HL-60/S4 treated with phorbol 12-myristate 13-acetate at 8.2 ng/mL for 4 days and 3 days (cell line): Measurements from ENCODE around the gene EPB41L3.

Experiments used
- in situ Hi-C: fragments of 300-500 bp; cut with MboI; formaldehyde crosslinking; loops from 2 replicates; pipeline ENCODE4 v1.15.0; 2022; ENCODE audit warnings: low sequenced_read_pairs

EPB41L3 gene

GRCh38 chr18:5419030-5419429, 124.8 kb downstream of the EPB41L3 start:
- in situ Hi-C loops: no loop called here

DNA sequence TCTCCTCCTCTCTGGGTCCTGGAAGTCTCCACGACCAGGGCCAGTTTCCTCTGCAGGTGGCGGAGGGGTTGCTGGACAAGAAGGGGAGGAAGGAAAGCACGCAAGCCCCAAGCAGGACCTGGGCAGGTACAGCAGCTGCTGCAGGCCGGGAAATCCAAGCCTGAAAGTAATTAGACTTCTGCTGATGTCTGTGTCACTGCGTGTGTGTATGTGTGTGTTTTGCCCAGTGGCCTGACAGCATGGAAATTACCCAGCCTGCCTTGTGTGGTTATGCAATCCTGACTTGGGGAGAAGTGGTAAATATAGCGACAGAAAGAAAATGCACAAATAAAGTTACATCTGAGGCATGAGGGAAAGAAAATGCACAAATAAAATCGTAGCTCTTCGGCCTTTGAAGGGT, 126.5 kb downstream of the EPB41L3 start:
- in situ Hi-C loops: no loop called here

DNA sequence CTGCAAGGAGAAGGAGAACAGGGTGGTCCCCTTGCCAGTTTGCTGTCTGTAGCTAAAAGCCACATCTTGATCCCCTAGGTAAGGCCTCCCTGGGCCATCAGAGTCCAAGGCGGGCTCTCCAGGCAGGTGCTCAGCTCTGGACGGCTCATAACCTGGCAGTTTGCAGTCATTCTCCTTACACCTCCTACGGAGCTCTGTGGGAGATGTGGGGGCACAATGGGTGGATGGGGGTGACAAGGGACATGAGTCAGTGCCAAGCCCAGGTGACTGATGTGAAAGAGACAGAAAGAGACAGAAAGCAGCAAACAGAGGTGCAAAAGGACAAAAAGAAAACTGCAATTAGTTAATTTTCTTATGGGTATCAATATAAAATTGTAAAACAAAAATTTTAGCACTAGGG, 127.7 kb downstream of the EPB41L3 start:
- in situ Hi-C loops: no loop called here

DNA sequence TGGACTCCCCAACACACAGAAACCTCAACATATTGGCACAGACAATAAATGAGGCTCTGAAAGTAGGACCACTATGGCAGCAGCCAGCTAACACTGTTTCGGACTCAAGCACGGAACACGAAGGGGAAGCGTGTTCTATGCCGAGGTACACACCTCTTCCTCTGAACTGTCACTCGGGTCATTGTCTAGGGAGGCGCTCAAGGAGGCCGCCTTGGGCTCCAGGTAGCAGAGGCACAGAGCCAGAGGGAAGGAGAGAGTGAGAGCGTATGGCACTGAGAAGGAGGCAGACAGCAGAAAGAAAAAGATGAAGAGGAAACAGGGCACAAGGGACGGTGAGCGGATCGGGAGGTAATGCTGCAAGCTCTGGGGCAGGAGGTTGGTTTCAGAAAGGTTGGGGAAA, 128.1 kb downstream of the EPB41L3 start:
- in situ Hi-C loops: no loop called here

DNA sequence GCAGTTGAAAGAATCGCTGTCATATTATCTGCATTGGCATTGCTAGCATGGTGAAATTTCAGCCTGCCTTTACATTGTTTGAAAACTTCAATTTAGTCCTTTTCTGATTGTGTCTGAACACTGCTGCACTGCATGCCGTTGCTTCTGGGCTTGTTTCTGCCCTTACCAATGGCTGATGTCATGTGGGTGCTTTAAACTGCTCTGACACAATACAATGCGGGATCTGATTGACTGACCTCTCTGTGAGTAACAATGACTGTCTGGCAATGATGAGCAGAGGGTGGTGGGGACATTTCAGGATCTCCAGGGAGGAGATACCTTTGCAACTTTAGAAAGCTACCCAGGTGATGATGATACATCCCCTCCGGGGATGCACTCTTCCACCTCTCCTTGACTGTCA, 128.8 kb downstream of the EPB41L3 start:
- in situ Hi-C loops: no loop called here

DNA sequence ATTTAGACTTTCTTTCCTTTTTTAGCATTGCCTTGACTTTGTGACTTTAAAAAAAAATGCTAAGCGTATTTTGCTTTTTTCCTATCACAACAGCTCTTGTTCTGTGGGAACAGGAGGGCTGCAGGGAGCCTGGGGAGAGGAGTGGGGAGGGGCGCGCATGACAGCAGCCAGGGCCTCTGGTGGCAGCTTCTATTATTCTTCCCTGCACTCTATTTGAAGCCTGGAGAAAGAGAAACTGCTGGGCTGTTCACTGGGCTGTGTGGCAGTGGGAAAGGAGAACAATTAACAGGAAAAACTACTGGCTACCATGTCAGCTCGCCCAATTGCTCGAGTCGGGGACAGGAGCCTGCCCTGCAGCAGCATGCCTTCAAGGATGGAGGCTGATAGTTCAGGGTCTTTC, 129.3 kb downstream of the EPB41L3 start:
- in situ Hi-C loops: no loop called here

GRCh38 chr18:5413447-5413846, 130.3 kb downstream of the EPB41L3 start:
- in situ Hi-C loops: no loop called here

GRCh38 chr18:5410582-5410981, 133.2 kb downstream of the EPB41L3 start:
- in situ Hi-C loops: no loop called here

- in situ Hi-C loops: no loop called here
These were observed 145.5 kb downstream of the EPB41L3 start for GRCh38 chr18:5398269-5398668.

DNA sequence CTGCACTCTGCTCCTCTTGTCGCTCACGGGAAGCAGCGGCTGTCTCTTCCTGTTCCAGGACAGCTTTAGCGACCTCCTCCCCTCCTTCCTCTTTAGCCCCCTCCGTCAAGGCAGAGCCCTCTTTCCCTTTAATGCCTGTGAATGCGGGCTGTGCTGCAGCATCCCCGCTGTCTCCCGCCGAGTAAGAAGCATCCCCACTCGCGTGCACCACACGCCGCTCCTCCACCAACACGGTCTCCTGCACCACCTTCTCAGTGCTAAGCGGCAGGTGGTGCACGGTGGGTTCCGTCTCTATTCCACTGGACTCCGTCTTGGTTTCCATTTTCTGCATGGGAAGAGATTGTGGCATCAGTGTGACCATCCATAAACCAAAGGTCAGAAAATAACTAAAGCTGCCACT, 146.7 kb downstream of the EPB41L3 start:
- in situ Hi-C loops: no loop called here

GRCh38 chr18:5395860-5396448, 147.8 kb downstream of the EPB41L3 start:
- in situ Hi-C loops: no loop called here

GRCh38 chr18:5393779-5394178, 150.0 kb downstream of the EPB41L3 start:
- in situ Hi-C loops: no loop called here

DNA sequence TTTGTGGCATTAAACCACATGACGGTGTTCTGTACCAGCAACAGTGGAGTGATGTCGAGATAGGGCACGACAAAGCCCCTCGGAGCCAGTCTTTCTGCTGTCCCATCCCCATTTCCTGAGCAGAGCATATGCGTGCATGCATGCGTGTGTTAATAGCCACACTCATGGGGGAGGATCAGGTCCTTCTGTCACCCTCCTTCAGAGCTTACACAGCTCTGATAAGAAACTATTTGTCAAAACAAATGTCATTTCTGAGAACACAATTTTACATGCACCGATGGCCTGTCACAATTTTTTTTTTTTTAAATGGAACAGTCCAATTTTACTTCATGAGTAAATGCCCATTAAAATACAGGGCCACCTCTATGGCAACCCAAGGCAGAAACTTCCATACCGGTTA, 152.4 kb downstream of the EPB41L3 start:
- in situ Hi-C loops: no loop called here

GRCh38 chr18:5389356-5389755, 154.4 kb downstream of the EPB41L3 start:
- in situ Hi-C loops: no loop called here

DNA sequence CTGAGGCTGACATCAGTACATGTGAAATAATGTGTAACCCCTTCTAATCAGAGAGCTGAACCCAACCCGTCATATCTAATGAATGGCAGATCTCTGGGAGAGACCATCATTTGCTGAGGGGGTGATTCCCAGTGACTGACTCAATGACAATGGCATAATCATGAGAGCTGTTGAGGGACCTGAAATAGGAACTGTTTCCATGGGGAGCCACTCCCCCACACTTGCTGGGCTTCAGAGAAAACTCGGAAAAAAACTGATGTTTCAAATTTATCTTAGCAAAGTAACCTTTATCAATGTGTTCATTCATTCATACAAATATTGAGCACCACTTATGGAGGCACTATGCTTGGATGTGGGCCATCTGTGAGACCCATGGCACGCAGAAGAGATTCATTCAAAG, 154.9 kb downstream of the EPB41L3 start:
- in situ Hi-C loops: no loop called here

DNA sequence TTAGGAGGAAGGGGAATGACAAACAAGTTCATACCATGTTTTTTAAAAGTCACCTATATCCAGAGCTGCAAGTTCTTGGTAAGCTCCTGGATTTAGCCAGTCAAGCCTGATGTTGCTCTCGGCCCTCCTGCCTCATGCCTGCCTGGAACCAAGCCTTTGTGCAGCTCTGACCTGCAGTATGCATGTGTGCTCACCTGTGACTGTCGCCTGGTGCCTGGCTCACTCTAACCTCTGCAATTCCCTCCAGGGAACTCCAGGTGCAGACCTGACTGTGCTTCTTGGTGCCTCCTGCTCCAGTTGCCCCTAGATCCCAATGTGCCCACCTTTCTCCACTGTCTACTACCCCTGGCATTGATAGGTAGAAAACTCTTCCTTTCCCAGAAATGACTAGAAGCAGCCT, 163.2 kb downstream of the EPB41L3 start:
- in situ Hi-C loops: no loop called here

- in situ Hi-C loops: no loop called here
These were observed 166.8 kb downstream of the EPB41L3 start for GRCh38 chr18:5376986-5377385.

- in situ Hi-C loops: no loop called here
These were observed 173.5 kb downstream of the EPB41L3 start for GRCh38 chr18:5370332-5370731.

GRCh38 chr18:5369513-5369912, 174.3 kb downstream of the EPB41L3 start:
- in situ Hi-C loops: no loop called here

DNA sequence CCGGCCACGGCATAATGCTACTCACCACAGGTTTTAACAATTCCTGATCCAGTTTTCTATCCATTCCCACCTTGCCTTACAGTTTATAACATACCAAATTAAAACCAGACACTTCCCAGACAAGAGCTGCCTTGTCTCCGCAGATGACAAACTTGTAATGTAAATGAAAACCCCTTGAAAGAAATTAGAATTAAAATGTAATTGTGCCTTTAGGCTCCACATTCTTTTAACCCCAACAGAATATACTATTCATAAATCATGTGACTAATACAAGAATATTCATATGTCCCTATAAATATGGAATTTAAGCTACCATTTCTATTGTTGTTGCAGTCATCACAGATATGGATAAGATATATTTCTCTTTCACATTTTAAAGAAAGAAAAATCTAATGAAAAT, 178.4 kb downstream of the EPB41L3 start:
- in situ Hi-C loops: no loop called here

- in situ Hi-C loops: no loop called here
These were observed 193.2 kb downstream of the EPB41L3 start for GRCh38 chr18:5350636-5351035.
